Common myeloid progenitor, CD34-positive (primary cell): ENCODE data around the gene CPA2.

Experiments used
- CTCF ChIA-PET: fragments of 350-600 bp; sonication (Branson Sonifier 250); formaldehyde crosslinking; loops from one replicate; lab custom pipeline; 2021; ENCODE audit warnings: antibody characterized with exemption; lab: Charles Lee
- POLR2A ChIA-PET: fragments of 350-600 bp; sonication (Branson Sonifier 250); formaldehyde crosslinking; loops from one replicate; lab custom pipeline; 2021; ENCODE audit warnings: antibody characterized with exemption; lab: Charles Lee
- DNase-seq, 3 donors: peaks; one replicate each; pipeline versions ENCODE4 v3.0.0 to v3.0.0-alpha.2; 2013
- H3K27ac ChIP-seq, 2 experiments: 1 replicate in 1 of 2; 2 replicates in 1 of 2; pipeline ENCODE4 v1.7.0; 2013; ENCODE audit warnings: inconsistent platforms in 2 of 2, low read length in 2 of 2, mild to moderate bottlenecking in 2 of 2, low read depth in 1 of 2, moderate library complexity in 1 of 2; ENCODE audit not compliant: severe bottlenecking in 2 of 2, insufficient read depth in 1 of 2, poor library complexity in 1 of 2
- H3K27me3 ChIP-seq, 5 experiments: replicated peaks in 2 of 5; 1 replicate in 3 of 5; 2 replicates in 2 of 5; pipeline versions ENCODE4 v1.6.1 to v1.7.0; 2013; ENCODE audit warnings: low read length in 4 of 5, mild to moderate bottlenecking in 2 of 5, moderate library complexity in 2 of 5, inconsistent platforms in 1 of 5; ENCODE audit not compliant: insufficient read depth in 5 of 5, control insufficient read depth in 4 of 5
- H3K36me3 ChIP-seq, 4 experiments: 1 replicate in 2 of 4; 2 replicates in 2 of 4; pipeline versions ENCODE4 v1.6.1 to v1.7.0; 2013; ENCODE audit warnings: low read length in 3 of 4, control low read depth in 1 of 4, mild to moderate bottlenecking in 1 of 4; ENCODE audit not compliant: control insufficient read depth in 4 of 4, insufficient read depth in 4 of 4
- H3K4me1 ChIP-seq, 4 experiments: 1 replicate in 3 of 4; 2 replicates in 1 of 4; pipeline versions ENCODE4 v1.6.1 to v1.7.1; 2013; ENCODE audit warnings: low read length in 3 of 4, mild to moderate bottlenecking in 3 of 4, control low read depth in 1 of 4, inconsistent platforms in 1 of 4, moderate library complexity in 1 of 4; ENCODE audit not compliant: control insufficient read depth in 4 of 4, insufficient read depth in 4 of 4; ENCODE audit errors: control extremely low read depth in 1 of 4
- H3K4me3 ChIP-seq, 7 experiments: 1 replicate in 4 of 7; 2 replicates in 3 of 7; pipeline versions ENCODE4 v1.5.1 to v1.7.0; 2013; ENCODE audit warnings: mild to moderate bottlenecking in 7 of 7, low read length in 6 of 7, moderate library complexity in 6 of 7, inconsistent platforms in 2 of 7, low read depth in 2 of 7, control low read depth in 1 of 7; ENCODE audit not compliant: insufficient read depth in 4 of 7, control insufficient read depth in 1 of 7; ENCODE audit errors: extremely low read depth in 1 of 7
- H3K9me3 ChIP-seq, 5 experiments: 1 replicate in 4 of 5; 2 replicates in 1 of 5; pipeline versions ENCODE4 v1.6.1 to v1.7.1; 2013; ENCODE audit warnings: low read length in 4 of 5, mild to moderate bottlenecking in 2 of 5, inconsistent platforms in 1 of 5, low read depth in 1 of 5, moderate library complexity in 1 of 5; ENCODE audit not compliant: control insufficient read depth in 4 of 5, insufficient read depth in 2 of 5; ENCODE audit errors: control extremely low read depth in 1 of 5
- WGBS: methylation state at CpG from one replicate; pipeline ENCODE4 v1.1.5; 2013; ENCODE audit not compliant: insufficient coverage; 5-methylcytosine and 5-hydroxymethylcytosine counted together

CPA2 gene

GRCh38 chr7:130254555-130254954 lies 12.1 kb upstream of the CPA2 start:
- no peak overlapping the region for H3K4me3 ChIP-seq
- ChIA-PET POLR2A (no interaction called here), CTCF (interaction anchor here (1.4 kb wide), 1 partner anchor 11 kb away, joined by 3 read pairs; no protein-coding TSS in a partner anchor)
- H3K36me3 ChIP-seq: no peaks in the 10 kb centered on the region
- WGBS: 88% methylated on average over 6 of the region's 6 CpGs
- no peak overlapping the region for H3K27ac ChIP-seq
- DNase-seq: no peak
- no peaks in the 10 kb centered on the region for H3K4me1 ChIP-seq
- H3K9me3 ChIP-seq: peaks cover 0 to 39% (median 10%) of the 10 kb centered on the region in 5 experiments
- no peaks in the 10 kb centered on the region for H3K27me3 ChIP-seq

GRCh38 chr7:130256704-130257103 lies 10.0 kb upstream of the CPA2 start:
- peaks cover 0 to 57% (median 16%) of the 10 kb centered on the region in 5 experiments for H3K9me3 ChIP-seq
- ChIA-PET POLR2A (no interaction called here), CTCF (interaction anchor here (1.0 to 1.7 kb wide), 2 partner anchors 15 to 17 kb away, joined by 3 read pairs; no protein-coding TSS in a partner anchor)
- H3K36me3 ChIP-seq: no peaks in the 10 kb centered on the region
- no peak overlapping the region for H3K27ac ChIP-seq
- H3K27me3 ChIP-seq: no peaks in the 10 kb centered on the region
- 100% methylated on average over 2 of the region's 2 CpGs for WGBS
- no peaks in the 10 kb centered on the region for H3K4me1 ChIP-seq
- no peak for DNase-seq
- no peak overlapping the region for H3K4me3 ChIP-seq

GRCh38 chr7:130258494-130259078 lies 8.1 kb upstream of the CPA2 start:
- Histone ChIP-seq H3K9me3 (peaks cover 0 to 57% (median 17%) of the 10 kb centered on the region in 5 experiments), H3K27ac (no peak overlapping the region), H3K36me3 (no peaks in the 10 kb centered on the region), H3K4me3 (no peak overlapping the region), H3K4me1 (peaks cover 0 to 14% (median 2%) of the 10 kb centered on the region in 4 experiments), H3K27me3 (no peaks in the 10 kb centered on the region)
- no CpG with 5 or more reads among the region's 1 CpG for WGBS
- ChIA-PET POLR2A (no interaction called here), CTCF (interaction anchor here (1.4 kb wide), 1 partner anchor 83 kb away, joined by 3 read pairs; no protein-coding TSS in a partner anchor)
- DNase-seq: no peak

DNA sequence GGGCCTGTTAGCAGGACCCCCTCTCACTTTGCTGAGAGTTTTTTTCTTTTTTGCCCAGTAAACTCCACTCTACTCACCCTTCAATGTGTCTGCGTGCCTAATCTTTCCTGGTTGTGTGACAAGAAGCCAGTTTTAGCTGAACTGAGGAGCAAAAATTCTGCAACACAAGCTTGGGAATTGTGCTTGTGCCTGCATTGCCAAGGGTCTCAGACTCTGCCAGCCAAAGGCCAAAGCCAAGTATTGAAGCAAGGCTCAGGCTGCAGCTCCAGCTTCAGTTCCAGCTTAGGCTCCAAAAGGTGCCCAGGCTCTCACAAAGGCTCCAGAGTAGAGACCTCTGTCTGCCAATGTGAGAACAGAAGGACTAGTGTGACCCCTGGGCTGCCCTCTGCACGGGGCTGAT lies 4.2 kb upstream of the CPA2 start:
- ChIA-PET CTCF (no interaction called here), POLR2A (no interaction called here)
- peaks cover 0 to 17% (median 2%) of the 10 kb centered on the region in 4 experiments for H3K4me1 ChIP-seq
- no peak for DNase-seq
- 75% methylated on average over 2 of the region's 2 CpGs for WGBS
- H3K27ac ChIP-seq: no peak overlapping the region
- H3K9me3 ChIP-seq: peaks cover 0 to 36% (median 9%) of the 10 kb centered on the region in 5 experiments
- H3K36me3 ChIP-seq: no peaks in the 10 kb centered on the region
- H3K27me3 ChIP-seq: no peaks in the 10 kb centered on the region
- no peak overlapping the region for H3K4me3 ChIP-seq

DNA sequence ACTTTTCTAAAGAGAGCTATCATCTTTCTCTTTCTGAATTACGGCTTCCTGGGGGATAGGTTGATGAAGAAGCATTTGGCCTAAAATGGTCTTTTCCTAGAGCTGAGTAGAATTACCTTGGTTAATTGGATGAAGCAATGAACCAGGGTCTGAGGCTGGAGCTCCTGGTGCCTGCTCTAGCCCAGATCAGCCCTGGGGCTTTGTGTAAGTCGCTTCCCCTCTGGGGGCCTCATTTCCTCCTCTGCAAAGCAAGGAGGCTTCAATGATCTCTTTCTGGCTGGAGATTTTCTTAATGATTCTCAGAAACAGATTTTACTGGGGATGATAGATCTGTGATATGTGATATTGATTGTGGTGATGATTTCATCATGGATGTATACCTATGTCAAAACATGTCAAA lies 3.5 kb upstream of the CPA2 start:
- Histone ChIP-seq H3K36me3 (no peaks in the 10 kb centered on the region), H3K4me3 (no peak overlapping the region), H3K4me1 (peaks cover 0 to 17% (median 2%) of the 10 kb centered on the region in 4 experiments), H3K27ac (no peak overlapping the region), H3K9me3 (peaks cover 0 to 31% (median 8%) of the 10 kb centered on the region in 5 experiments), H3K27me3 (no peaks in the 10 kb centered on the region)
- 38% methylated on average over 2 of the region's 2 CpGs for WGBS
- CTCF ChIA-PET: no interaction called here
- DNase-seq: no peak
- POLR2A ChIA-PET: no interaction called here

DNA sequence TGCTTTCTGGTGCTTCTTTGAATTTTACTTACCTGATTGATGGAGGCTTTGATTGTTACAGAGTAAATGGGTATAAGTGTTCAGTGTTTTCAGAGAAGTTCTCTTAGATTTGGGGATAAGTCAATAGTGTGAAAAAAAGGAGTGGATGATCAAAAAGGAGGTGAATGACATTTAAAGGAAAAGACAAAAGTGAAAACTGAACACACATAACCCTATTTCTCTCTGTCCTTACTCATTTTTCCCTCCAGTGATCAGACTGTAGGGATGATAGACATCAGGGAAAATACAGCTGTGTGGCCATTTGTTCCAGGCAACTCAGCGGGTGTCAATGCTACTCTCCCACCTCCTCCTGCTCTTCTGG lies 278 bp downstream of the CPA2 start:
- DNase-seq: no peak
- H3K27me3 ChIP-seq: no peaks in the 10 kb centered on the region
- ChIA-PET CTCF (interaction anchor here (1.5 kb wide), 1 partner anchor 28 kb away, joined by 3 read pairs; no protein-coding TSS in a partner anchor), POLR2A (no interaction called here)
- H3K36me3 ChIP-seq: no peaks in the 10 kb centered on the region
- 86% methylated on average over 1 of the region's 1 CpG for WGBS
- H3K27ac ChIP-seq: no peak overlapping the region
- peaks cover 0 to 3% (median 0%) of the 10 kb centered on the region in 5 experiments for H3K9me3 ChIP-seq
- peaks cover 0 to 20% (median 2%) of the 10 kb centered on the region in 4 experiments for H3K4me1 ChIP-seq
- no peak overlapping the region for H3K4me3 ChIP-seq

DNA sequence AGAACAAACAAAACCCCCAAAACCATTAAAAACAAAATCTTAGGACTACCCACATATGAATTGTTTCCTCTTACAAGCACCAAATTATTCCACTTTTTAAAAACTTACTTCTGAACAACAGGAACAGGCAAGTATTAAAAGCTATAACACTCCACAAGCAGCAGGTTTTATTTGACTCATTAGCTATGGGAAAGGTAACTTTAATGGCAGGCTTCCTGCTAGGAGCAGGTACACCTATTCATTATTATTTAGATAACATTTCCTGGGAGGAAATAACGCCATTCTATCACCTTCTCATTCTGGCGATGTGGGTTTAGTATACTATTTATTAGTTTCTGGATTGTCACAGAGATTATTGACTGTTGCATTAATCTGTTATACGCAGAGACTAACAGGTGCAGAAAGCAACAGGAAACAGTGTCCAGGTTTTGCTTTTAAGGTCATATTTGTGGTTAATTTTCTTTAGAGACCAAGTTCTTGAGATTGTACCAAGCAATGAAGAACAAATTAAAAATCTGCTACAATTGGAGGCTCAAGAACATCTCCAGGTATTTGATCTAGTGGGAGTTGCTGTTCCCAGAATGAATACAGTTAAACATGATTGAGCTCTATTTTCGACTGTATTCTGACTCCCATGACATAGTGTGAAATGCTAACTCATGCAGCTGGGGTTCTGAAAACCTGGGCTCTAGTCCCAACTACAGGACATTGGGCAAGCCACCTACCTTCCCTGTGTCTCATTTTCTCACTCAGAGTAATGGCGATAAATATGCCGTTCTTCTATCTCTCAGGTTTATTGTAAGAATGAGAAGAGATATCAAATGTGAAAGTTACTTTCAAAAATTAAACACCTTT lies 2.0 kb downstream of the CPA2 start:
- Histone ChIP-seq H3K4me3 (no peak overlapping the region), H3K27ac (no peak overlapping the region), H3K27me3 (no peaks in the 10 kb centered on the region), H3K36me3 (no peaks in the 10 kb centered on the region), H3K9me3 (peaks cover 0 to 2% (median 0%) of the 10 kb centered on the region in 5 experiments), H3K4me1 (peaks cover 3 to 19% (median 10%) of the 10 kb centered on the region in 4 experiments)
- ChIA-PET CTCF (interaction anchor here (1.5 to 1.6 kb wide), 2 partner anchors 16 to 30 kb away, joined by 3 read pairs; no protein-coding TSS in a partner anchor), POLR2A (no interaction called here)
- no peak for DNase-seq
- WGBS: 69% methylated on average over 2 of the region's 6 CpGs
